Measurements from ENCODE around the gene MROH8.
"Not testable (repeated sequence)": the region's sequence is repeated elsewhere in the genome, so short reads cannot be mapped to it uniquely, and the experiment has no call there.

MROH8 gene

GRCh38 chr20:37155987-37156386 lies 23.4 kb downstream of the MROH8 start:
- no peak for DNase-seq (ENCODE audit: extremely low read depth in 1 of 2, low read depth in 1 of 2)

DNA sequence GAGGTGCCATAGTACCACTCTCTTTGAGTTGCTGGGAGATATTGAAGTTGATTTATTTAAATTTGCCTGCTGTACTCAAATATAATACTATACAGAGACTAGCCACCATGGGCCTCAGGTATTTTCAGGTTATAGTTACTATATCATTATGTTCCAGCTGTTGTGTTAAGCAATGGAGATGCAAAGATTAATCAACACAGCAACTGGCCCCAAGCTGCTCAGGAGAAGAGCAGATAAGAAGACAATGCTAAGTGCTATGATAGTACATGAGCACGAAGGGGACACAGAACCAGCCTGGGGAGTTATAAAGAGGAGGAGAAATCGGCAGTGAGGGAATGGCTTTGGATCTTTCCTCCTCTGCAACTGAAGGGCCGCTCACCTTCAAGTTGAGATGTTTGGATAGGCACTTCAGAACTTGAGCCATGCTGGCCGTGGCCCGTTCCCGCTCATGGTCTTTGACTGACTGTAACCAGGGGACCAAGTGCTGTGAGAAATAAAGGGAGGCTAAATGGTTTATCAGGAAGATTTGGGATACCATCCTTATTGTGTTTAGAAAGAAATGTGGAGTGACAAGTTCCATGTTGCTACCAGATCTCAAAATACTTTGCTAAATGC lies 24.6 kb downstream of the MROH8 start:
- DNase-seq (ENCODE audit: extremely low read depth in 1 of 2, low read depth in 1 of 2), result no peak

DNA sequence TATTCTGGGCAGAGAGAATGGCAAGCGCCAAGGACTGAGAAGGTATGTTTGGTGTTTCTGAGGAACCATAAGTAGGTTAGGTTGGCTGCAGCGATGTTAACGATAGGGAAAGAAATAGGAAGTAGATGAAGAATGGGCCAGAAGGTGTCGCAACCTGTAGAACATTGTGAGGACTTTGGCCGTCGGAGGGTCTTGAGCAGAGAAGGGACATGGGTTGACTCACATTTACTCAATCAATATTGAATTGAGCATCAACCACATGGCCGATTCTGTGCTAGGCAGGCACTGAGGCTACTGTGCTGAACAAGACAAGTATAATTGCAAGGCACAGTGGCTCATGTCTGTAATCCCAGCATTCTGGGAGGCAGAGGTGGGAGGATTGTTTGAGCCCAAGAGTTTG lies 27.1 kb downstream of the MROH8 start:
- no peak for DNase-seq (ENCODE audit: extremely low read depth in 1 of 2, low read depth in 1 of 2)

GRCh38 chr20:37151529-37151928 lies 27.8 kb downstream of the MROH8 start:
- DNase-seq (ENCODE audit: extremely low read depth in 1 of 2, low read depth in 1 of 2), result no peak

- not testable (repeated sequence) for DNase-seq (ENCODE audit: extremely low read depth in 1 of 2, low read depth in 1 of 2)
Observed at GRCh38 chr20:37150864-37151263, 28.5 kb downstream of the MROH8 start.

DNA sequence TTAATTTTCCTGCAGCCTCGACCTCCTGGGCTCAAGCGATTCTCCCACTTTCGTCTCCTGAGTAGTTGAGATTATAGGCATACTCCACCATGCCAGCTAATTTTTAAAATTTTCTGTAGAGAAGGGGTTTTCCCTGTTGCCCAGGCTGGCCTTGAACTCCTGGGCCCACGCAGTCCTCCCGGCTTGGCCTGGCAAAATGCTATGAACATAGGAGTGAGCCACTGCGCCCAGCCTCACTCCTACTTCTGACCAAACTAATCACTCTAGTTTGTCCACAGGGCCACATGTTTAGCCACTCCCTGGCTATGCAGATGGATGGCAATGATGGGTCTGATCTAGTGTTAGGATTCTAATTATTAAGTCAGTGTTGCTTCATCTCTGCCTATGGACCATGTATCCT lies 32.1 kb downstream of the MROH8 start:
- no peak for DNase-seq (ENCODE audit: extremely low read depth in 1 of 2, low read depth in 1 of 2)

DNA sequence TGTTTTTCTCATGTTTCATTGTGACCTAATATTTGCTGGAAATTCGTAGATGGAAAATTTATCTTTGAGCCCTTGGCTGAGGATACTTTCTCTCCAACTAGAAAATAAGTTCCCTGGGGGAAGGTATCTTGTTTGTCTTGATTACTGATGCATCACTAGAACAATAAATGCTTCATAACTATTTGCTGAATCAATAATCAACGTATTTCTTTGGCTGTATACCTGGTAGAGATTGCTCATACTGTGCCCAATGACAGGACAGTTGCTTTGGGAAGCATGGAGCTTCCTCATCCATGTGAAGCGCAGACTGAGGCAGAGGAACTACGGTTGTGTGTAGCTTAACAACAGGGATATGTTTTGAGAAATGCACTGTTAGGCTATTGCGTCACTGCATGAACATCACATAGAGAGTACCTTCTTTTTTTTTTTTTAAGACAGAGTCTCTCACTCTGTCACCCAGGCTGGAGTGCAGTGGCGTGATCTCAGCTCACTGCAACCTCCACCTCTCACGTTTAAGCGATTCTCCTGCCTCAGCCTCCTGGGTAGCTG lies 34.4 kb downstream of the MROH8 start:
- DNase-seq (ENCODE audit: extremely low read depth in 1 of 2, low read depth in 1 of 2), result no peak

- DNase-seq (ENCODE audit: extremely low read depth in 1 of 2, low read depth in 1 of 2), result no peak
Observed at GRCh38 chr20:37142708-37143107, 36.6 kb downstream of the MROH8 start.

- DNase-seq (ENCODE audit: extremely low read depth in 1 of 2, low read depth in 1 of 2), result no peak
Observed at GRCh38 chr20:37137547-37137946, 41.8 kb downstream of the MROH8 start.

GRCh38 chr20:37133952-37134351 lies 45.4 kb downstream of the MROH8 start:
- DNase-seq (ENCODE audit: extremely low read depth in 1 of 2, low read depth in 1 of 2), result no peak

- no peak for DNase-seq (ENCODE audit: extremely low read depth in 1 of 2, low read depth in 1 of 2)
Observed at GRCh38 chr20:37131486-37131885, 47.9 kb downstream of the MROH8 start.

DNA sequence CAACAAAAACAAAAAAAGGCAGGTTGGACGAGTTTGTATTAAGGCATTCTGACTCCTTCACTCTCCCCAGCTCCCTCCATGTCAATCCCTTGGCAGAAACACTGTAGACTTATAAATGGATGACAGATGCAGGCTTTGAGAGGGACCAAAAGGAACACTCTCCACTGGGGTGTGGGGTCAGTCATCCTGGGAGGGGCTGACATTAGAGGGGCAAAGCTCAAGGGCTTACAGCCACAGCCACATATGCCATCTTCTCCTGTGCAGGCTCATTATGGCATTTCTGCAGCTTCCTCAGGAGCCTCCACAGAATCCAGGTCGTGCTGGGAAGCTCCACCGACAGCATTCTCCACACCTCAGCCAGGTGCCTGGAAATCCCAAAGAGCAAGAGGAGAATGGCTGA lies 50.5 kb downstream of the MROH8 start:
- DNase-seq (ENCODE audit: extremely low read depth in 1 of 2, low read depth in 1 of 2), result no peak

GRCh38 chr20:37126290-37126689 lies 53.1 kb downstream of the MROH8 start:
- not testable (repeated sequence) for DNase-seq (ENCODE audit: extremely low read depth in 1 of 2, low read depth in 1 of 2)

DNA sequence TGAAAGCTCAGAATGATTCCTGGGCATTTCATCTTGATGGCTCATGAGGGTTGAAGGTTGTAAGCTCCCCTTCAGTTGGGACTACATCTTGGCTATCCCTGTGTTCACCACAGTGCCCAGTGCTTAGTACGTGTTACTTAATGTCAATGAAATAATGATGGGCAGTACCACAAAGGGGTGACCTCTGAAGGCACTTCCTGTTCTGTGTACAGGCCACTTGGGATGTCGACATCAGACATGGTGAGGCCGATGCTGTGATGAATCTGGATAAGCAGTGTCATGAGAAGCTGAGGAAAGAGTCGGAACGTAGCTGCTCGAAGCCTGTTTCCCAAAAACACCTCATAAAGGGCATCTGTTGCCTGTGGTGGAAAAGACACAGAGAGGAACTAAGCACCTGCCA lies 55.9 kb downstream of the MROH8 start:
- no peak for DNase-seq (ENCODE audit: extremely low read depth in 1 of 2, low read depth in 1 of 2)

DNA sequence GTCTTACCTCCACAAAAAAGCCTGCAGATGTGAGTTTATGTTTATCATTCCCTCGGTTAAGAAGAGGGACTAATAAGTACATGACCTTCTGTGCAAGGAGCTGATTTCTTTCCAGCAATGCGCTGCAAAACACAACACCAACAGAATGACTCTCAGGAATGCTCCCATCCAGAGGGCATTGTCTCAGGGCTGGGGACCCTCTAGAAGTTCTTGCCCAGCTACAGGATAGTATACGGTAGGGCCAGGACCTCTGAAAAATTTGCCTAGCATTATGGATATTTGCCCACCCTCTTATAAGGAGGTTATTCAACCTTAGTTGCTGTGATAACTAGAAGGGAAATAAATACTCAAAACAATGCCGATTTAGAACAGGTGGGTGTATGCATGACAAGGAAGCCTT lies 58.9 kb downstream of the MROH8 start:
- no peak for DNase-seq (ENCODE audit: extremely low read depth in 1 of 2, low read depth in 1 of 2)

DNA sequence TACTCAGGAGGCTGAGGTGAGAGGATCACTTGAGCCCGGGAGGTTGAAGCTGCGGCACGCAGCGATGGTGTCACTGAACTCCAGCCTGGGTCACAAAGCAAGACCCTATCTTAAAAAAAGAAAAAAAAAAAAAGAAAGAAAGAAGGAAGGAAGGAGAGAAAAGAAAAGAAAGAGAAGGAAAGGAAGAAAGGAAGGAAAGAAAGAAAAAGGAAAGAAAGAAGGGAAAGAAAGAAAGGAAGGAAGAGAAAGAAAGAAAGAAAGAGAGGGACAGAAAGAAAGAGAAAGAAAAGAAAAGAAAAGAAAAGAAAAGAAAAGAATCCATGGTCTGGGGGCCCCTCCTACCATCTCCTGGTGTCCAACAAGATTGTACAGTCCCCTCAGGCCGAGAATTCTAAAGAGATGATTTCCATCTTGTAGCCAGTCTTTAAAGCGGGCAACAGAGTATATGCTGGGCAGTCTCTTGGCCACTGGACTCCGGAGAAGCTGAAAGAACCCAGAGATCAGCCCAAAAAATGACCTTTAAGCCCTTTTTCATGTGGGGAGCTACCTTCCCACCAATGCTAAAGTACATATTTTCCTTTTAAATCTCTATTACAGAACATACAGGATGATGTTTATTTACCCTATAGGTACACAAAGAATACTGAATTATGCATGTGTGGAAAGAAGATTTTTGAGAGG lies 59.9 kb downstream of the MROH8 start:
- no peak for DNase-seq (ENCODE audit: extremely low read depth in 1 of 2, low read depth in 1 of 2)

DNA sequence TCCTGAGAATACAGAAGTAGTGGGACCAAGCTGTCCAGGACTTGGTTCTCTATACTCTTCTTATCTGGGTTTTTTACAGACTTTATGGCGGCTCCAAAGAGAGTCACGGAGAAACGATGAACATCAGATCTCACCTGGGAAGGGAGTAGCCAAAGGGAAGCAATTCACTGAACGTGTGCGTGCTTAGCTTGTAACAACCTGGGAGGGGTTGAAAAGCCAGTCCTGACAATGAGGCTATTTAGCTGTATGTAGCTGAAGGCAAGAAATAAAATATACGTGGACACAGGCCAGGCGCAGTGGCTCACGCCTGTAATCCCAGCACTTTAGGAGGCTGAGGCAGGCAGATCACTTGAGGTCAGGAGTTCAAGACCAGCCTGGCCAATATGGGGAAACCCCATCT lies 65.3 kb downstream of the MROH8 start:
- DNase-seq (ENCODE audit: extremely low read depth in 1 of 2, low read depth in 1 of 2), result no peak

DNA sequence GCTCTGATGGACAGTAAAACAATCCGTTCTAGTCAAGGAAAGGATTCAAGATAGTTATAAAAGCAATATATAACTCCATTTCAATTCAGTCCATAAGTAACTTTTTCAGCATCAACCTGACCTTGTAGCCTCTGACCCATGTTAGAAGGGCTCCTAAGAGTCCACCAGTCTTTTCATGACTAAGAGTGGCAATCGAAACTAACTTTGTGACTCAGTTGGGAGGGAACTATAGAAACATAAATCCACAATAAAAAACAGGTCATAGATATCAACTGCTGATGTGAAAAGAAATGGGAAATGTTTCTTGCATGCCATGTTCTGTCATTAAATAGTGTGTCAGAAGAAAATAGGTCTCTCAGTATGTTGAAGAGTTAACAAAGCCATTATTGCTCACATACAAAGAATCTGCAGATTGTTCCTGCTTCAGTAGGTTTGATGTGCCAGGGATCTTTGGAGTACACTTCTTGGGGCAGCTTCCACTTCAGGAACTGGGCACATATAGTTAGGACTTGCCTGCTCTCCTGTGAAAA lies 67.4 kb downstream of the MROH8 start:
- DNase-seq (ENCODE audit: extremely low read depth in 1 of 2, low read depth in 1 of 2), result no peak

DNA sequence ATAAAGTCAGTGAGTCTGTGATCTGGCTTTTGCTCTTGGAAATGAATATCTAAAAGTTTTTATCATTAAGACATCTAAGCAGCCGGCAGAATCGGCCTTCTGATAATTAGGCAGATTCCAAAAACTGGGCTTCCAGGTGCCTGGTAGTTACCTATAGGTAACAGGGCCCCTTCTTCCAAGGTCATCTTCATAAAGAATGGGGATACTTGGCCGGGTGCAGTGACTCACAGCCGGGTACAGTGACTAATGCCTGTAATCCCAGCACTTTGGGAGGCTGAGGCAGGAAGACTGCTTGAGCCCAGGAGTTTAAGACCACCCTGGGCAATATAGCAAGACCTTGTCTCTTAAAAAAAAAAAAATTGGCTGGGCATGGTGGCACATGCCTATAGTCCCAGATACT lies 70.7 kb downstream of the MROH8 start:
- DNase-seq (ENCODE audit: extremely low read depth in 1 of 2, low read depth in 1 of 2), result no peak

DNA sequence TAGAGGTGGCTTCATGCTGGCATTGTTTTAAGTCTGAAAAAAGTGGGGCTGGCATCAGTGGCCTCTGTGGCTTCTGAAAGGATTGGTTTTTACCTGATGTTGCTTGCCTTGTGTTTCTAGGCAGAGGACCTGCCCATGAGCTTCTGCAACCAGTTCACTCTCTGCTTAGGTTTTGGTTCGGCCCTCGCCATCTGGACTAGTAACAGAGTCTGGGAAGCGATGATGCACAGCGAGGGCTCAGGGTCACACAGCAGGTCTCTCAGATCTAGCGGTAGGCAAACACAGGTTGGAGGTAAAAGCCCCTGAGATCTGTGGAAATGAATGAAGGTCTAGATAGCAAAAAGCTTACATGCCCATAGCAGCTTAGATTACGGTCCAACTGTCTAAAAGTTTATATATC lies 76.8 kb downstream of the MROH8 start:
- DNase-seq (ENCODE audit: extremely low read depth in 1 of 2, low read depth in 1 of 2), result no peak

DNA sequence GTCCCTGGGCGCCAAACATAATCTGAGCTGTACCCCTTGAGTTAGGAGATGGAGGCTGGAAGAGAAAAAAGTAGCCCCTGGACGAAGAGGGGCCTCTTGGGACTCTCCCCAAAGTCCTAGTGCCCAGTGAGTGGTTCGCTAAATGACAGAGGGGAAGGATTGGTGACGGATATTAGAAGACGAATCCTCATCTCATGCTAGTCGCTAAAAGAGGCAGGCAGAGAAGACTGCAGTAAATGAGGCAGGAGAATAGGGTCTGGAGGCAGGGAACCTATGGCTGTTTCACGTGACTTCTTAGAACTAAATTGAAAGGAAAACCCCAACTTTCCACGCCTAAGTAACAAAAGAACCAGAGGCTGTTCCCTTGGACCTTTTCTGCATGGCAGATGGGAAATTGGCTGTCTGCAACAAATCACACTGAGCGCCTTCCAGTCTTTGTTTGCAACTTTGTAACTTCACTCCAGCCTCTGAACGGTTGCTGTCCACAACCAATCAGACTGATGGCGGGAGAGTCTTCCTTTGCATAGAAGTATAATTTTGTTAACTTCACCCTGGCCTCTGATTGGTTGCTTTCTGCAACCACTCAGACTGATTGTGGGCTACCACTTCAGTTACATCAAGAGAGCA lies 82.8 kb downstream of the MROH8 start:
- DNase-seq (ENCODE audit: extremely low read depth in 1 of 2, low read depth in 1 of 2), result no peak

All from activated CD8-positive, alpha-beta memory T cell treated with anti-CD3 and anti-CD28 coated beads for 1 hour (primary cell).